OCI-LY1 (cell line): Measurements from ENCODE around the gene SLC41A1.

Source experiments
- EZH2 ChIP-seq: fragments of 200-600 bp; sonication (generic), shearing (Covaris generic); IDR thresholded peaks from 2 replicates; pipeline ENCODE4 v1.8.0; 2017; ENCODE audit warnings: borderline replicate concordance, mixed run types, mild to moderate bottlenecking, antibody characterized with exemption, low read length, moderate library complexity, mixed read lengths
- TF ChIP-seq, protein P1 (sequence below): fragments of 200-600 bp; sonication (generic), shearing (Covaris generic); IDR thresholded peaks from 2 replicates; pipeline ENCODE4 v1.5.1; 2017; ENCODE audit warnings: mild to moderate bottlenecking, antibody characterized with exemption, low read length, moderate library complexity, mixed read lengths

DNA sequence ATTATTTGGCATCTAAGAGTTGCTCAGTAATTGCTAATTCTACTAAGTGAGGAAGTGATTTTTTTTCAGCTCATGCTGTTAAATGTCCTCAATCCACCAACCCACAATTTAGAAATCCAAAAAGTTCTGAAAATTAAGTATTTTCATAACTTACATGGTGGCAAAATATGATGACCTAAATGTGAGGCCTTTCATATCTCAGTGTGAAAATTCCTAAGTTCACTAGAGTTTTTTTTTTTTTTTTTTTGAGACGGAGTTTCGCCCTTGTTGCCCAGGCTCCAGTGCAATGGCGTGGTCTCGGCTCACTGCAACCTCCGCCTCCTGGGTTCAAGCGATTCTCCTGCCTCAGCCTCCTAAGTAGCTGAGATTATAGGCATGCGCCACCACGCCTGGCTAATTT is 68.6 kb downstream of the SLC41A1 start:
- TF ChIP-seq, protein P1, sequence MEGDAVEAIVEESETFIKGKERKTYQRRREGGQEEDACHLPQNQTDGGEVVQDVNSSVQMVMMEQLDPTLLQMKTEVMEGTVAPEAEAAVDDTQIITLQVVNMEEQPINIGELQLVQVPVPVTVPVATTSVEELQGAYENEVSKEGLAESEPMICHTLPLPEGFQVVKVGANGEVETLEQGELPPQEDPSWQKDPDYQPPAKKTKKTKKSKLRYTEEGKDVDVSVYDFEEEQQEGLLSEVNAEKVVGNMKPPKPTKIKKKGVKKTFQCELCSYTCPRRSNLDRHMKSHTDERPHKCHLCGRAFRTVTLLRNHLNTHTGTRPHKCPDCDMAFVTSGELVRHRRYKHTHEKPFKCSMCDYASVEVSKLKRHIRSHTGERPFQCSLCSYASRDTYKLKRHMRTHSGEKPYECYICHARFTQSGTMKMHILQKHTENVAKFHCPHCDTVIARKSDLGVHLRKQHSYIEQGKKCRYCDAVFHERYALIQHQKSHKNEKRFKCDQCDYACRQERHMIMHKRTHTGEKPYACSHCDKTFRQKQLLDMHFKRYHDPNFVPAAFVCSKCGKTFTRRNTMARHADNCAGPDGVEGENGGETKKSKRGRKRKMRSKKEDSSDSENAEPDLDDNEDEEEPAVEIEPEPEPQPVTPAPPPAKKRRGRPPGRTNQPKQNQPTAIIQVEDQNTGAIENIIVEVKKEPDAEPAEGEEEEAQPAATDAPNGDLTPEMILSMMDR = no peak
- no peak for TF ChIP-seq EZH2
